Measurements from ENCODE around the gene IL1RAPL2.

IL1RAPL2 gene

GRCh38 chrX:105241056-105241455 is 675.1 kb downstream of the IL1RAPL2 start:
- TF ChIP-seq CTCF (IDR thresholded peaks at IDR 0.05; ENCODE audit: insufficient read depth, missing control alignments) = no peak
- DNase-seq (ENCODE audit: insufficient read length, low spot score) (no peak), FAIRE-seq (no peak)

GRCh38 chrX:105260291-105261043 is 694.5 kb downstream of the IL1RAPL2 start:
- TF ChIP-seq CTCF (IDR thresholded peaks at IDR 0.05; ENCODE audit: insufficient read depth, missing control alignments) = no peak
- no peak for FAIRE-seq
- no peak for DNase-seq (ENCODE audit: insufficient read length, low spot score)

GRCh38 chrX:105263171-105263570 is 697.2 kb downstream of the IL1RAPL2 start:
- FAIRE-seq = no peak
- no peak for TF ChIP-seq CTCF (IDR thresholded peaks at IDR 0.05; ENCODE audit: insufficient read depth, missing control alignments)
- no peak for DNase-seq (ENCODE audit: insufficient read length, low spot score)

GRCh38 chrX:105263801-105264200 is 697.8 kb downstream of the IL1RAPL2 start:
- DNase-seq (ENCODE audit: insufficient read length, low spot score) = no peak
- TF ChIP-seq CTCF (IDR thresholded peaks at IDR 0.05; ENCODE audit: insufficient read depth, missing control alignments) = no peak

GRCh38 chrX:105265093-105265492 is 699.1 kb downstream of the IL1RAPL2 start:
- DNase-seq (ENCODE audit: insufficient read length, low spot score) = no peak
- no peak for FAIRE-seq
- TF ChIP-seq CTCF (IDR thresholded peaks at IDR 0.05; ENCODE audit: insufficient read depth, missing control alignments) = no peak

More at GRCh38 chrX:105263801-105264200, 697.8 kb downstream of the IL1RAPL2 start:
- no peak for FAIRE-seq

- DNase-seq (ENCODE audit: insufficient read length, low spot score) (no peak), FAIRE-seq (no peak)
- no peak for TF ChIP-seq CTCF (IDR thresholded peaks at IDR 0.05; ENCODE audit: insufficient read depth, missing control alignments)
Measured at GRCh38 chrX:105266456-105266855, 700.5 kb downstream of the IL1RAPL2 start.

- no peak for DNase-seq (ENCODE audit: insufficient read length, low spot score)
- no peak for FAIRE-seq
- no peak for TF ChIP-seq CTCF (IDR thresholded peaks at IDR 0.05; ENCODE audit: insufficient read depth, missing control alignments)
Measured at GRCh38 chrX:105267167-105267566, 701.2 kb downstream of the IL1RAPL2 start.
